ENCODE measurements around the gene ANAPC4. TPM values are rescaled to one million over a fixed set of nuclear protein-coding genes. Genes with fewer than 3 reads are reported as not detected.

ANAPC4 gene
- total RNA-seq, 1 donor from 2014 or later = 31.3 TPM

GRCh38 chr4:25443851-25444250 is 66.8 kb downstream of the ANAPC4 start:
- Histone ChIP-seq H3K27ac (ENCODE audit: low read depth, low read length) (no peak overlapping the region), H3K9me3 (ENCODE audit: control insufficient read depth in 3 of 3, low read length in 3 of 3) (peaks cover 0 to under 1% (median 0%) of the 10 kb centered on the region in 3 donors), H3K9ac (ENCODE audit: low read depth in 1 of 3, low read length in 3 of 3) (no peak overlapping the region), H3K4me3 (ENCODE audit: low read length in 3 of 3) (no peak overlapping the region), H3K4me1 (ENCODE audit: control insufficient read depth in 3 of 3, insufficient read depth in 3 of 3, low read length in 3 of 3) (peaks cover 0 to 3% (median 3%) of the 10 kb centered on the region in 3 donors), H3K36me3 (ENCODE audit: control insufficient read depth in 3 of 3, insufficient read depth in 3 of 3, low read length in 3 of 3) (no peaks in the 10 kb centered on the region), H3K27me3 (ENCODE audit: control insufficient read depth in 3 of 3, insufficient read depth in 3 of 3, low read length in 3 of 3) (peaks cover 0 to 4% (median 0%) of the 10 kb centered on the region in 3 donors)

DNA sequence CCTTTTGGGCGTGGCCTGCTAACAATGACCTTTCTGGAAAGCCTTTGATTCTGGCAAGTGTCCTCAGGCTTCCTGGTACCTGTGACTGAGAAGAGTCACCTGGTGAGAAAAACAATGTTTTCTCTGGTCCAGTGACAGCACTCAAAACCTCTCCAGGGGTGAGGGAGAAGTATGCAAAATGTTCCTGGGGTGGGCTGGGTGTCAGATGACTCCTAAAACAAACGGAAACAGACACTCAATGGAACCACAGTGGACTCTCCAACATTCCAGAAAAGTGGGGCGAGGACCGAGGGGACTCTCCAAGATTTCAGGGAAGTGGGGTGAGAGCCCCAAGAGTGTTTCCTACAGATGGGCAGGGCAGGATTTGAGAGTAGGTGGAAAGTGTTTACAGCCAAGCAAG is 69.5 kb downstream of the ANAPC4 start:
- no peak overlapping the region for H3K9ac ChIP-seq (ENCODE audit: low read depth in 1 of 3, low read length in 3 of 3)
- no peaks in the 10 kb centered on the region for H3K4me1 ChIP-seq (ENCODE audit: control insufficient read depth in 3 of 3, insufficient read depth in 3 of 3, low read length in 3 of 3)
- H3K9me3 ChIP-seq (ENCODE audit: control insufficient read depth in 3 of 3, low read length in 3 of 3) = no peaks in the 10 kb centered on the region
- peaks cover 0 to 4% (median 3%) of the 10 kb centered on the region in 3 donors for H3K27me3 ChIP-seq (ENCODE audit: control insufficient read depth in 3 of 3, insufficient read depth in 3 of 3, low read length in 3 of 3)
- H3K36me3 ChIP-seq (ENCODE audit: control insufficient read depth in 3 of 3, insufficient read depth in 3 of 3, low read length in 3 of 3) = no peaks in the 10 kb centered on the region
- no peak overlapping the region for H3K27ac ChIP-seq (ENCODE audit: low read depth, low read length)
- H3K4me3 ChIP-seq (ENCODE audit: low read length in 3 of 3) = no peak overlapping the region

DNA sequence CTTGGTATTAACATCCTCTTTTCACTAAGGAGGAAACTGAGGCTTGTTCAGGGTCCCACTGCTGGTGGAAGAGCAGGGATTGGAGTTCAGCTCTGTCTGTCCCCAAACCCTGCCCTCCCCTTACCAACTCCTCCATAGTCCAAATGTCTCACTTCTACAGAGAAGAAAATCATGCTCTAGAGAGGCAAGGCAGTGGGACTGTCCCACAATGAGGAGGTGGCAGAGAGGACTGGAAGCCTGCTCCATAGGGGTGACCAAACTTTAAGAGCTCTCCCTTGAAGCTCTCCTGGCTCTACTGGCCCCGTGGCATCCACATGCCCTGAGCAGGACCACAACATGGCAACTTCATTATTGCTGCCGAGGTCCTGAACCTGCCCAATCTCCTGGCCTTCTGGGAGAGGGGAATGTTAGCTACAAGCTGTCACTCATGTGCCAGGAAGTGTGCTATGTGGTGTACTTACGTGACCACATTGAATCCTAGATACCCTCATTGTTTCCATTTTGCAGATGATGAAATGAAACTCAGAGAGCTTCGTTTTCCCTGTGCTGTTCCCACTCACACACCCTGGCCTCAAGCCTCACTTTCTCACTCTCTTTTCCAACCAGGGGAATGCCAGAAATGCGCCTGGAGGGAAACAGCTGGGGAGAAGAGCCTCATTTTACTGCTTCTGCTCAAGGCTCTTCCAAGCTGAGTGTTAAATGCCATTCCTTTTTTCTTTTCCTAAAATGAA is 71.5 kb downstream of the ANAPC4 start:
- Histone ChIP-seq H3K9ac (ENCODE audit: low read depth in 1 of 3, low read length in 3 of 3) (no peak overlapping the region), H3K4me1 (ENCODE audit: control insufficient read depth in 3 of 3, insufficient read depth in 3 of 3, low read length in 3 of 3) (no peaks in the 10 kb centered on the region), H3K9me3 (ENCODE audit: control insufficient read depth in 3 of 3, low read length in 3 of 3) (no peaks in the 10 kb centered on the region), H3K27me3 (ENCODE audit: control insufficient read depth in 3 of 3, insufficient read depth in 3 of 3, low read length in 3 of 3) (peaks cover 0 to 3% (median 0%) of the 10 kb centered on the region in 3 donors), H3K4me3 (ENCODE audit: low read length in 3 of 3) (no peak overlapping the region), H3K36me3 (ENCODE audit: control insufficient read depth in 3 of 3, insufficient read depth in 3 of 3, low read length in 3 of 3) (no peaks in the 10 kb centered on the region), H3K27ac (ENCODE audit: low read depth, low read length) (no peak overlapping the region)

GRCh38 chr4:25449270-25449669 is 72.2 kb downstream of the ANAPC4 start:
- Histone ChIP-seq H3K36me3 (ENCODE audit: control insufficient read depth in 3 of 3, insufficient read depth in 3 of 3, low read length in 3 of 3) (no peaks in the 10 kb centered on the region), H3K9me3 (ENCODE audit: control insufficient read depth in 3 of 3, low read length in 3 of 3) (no peaks in the 10 kb centered on the region), H3K4me1 (ENCODE audit: control insufficient read depth in 3 of 3, insufficient read depth in 3 of 3, low read length in 3 of 3) (no peaks in the 10 kb centered on the region), H3K4me3 (ENCODE audit: low read length in 3 of 3) (no peak overlapping the region), H3K27me3 (ENCODE audit: control insufficient read depth in 3 of 3, insufficient read depth in 3 of 3, low read length in 3 of 3) (peaks cover 0 to 3% (median 0%) of the 10 kb centered on the region in 3 donors), H3K27ac (ENCODE audit: low read depth, low read length) (no peak overlapping the region), H3K9ac (ENCODE audit: low read depth in 1 of 3, low read length in 3 of 3) (no peak overlapping the region)

DNA sequence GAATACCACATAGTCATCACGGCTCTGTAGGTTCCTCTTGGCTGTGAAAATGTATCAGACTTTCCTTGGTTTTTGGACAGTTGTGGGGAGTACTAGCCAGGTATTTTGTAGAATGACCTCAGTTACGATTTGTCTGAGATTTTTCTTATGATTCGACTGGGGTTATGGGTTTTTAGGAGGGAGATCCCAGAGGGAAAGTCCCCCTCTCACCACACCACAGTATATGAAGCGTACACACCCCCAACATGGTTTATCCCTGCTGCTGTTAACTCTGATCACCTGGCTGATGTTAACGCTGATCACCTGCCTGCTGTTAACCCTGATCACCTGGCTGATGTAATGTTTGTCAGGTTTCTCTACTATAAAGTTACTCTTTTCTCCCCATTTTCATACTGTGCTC is 72.6 kb downstream of the ANAPC4 start:
- no peaks in the 10 kb centered on the region for H3K36me3 ChIP-seq (ENCODE audit: control insufficient read depth in 3 of 3, insufficient read depth in 3 of 3, low read length in 3 of 3)
- H3K27ac ChIP-seq (ENCODE audit: low read depth, low read length) = no peak overlapping the region
- H3K27me3 ChIP-seq (ENCODE audit: control insufficient read depth in 3 of 3, insufficient read depth in 3 of 3, low read length in 3 of 3) = peaks cover 0 to 3% (median 0%) of the 10 kb centered on the region in 3 donors
- H3K9ac ChIP-seq (ENCODE audit: low read depth in 1 of 3, low read length in 3 of 3) = no peak overlapping the region
- no peaks in the 10 kb centered on the region for H3K9me3 ChIP-seq (ENCODE audit: control insufficient read depth in 3 of 3, low read length in 3 of 3)
- no peak overlapping the region for H3K4me3 ChIP-seq (ENCODE audit: low read length in 3 of 3)
- H3K4me1 ChIP-seq (ENCODE audit: control insufficient read depth in 3 of 3, insufficient read depth in 3 of 3, low read length in 3 of 3) = no peaks in the 10 kb centered on the region

- Histone ChIP-seq H3K27me3 (ENCODE audit: control insufficient read depth in 3 of 3, insufficient read depth in 3 of 3, low read length in 3 of 3) (peaks cover 0 to 3% (median 0%) of the 10 kb centered on the region in 3 donors), H3K9me3 (ENCODE audit: control insufficient read depth in 3 of 3, low read length in 3 of 3) (no peaks in the 10 kb centered on the region), H3K27ac (ENCODE audit: low read depth, low read length) (no peak overlapping the region), H3K36me3 (ENCODE audit: control insufficient read depth in 3 of 3, insufficient read depth in 3 of 3, low read length in 3 of 3) (no peaks in the 10 kb centered on the region), H3K4me1 (ENCODE audit: control insufficient read depth in 3 of 3, insufficient read depth in 3 of 3, low read length in 3 of 3) (no peaks in the 10 kb centered on the region), H3K9ac (ENCODE audit: low read depth in 1 of 3, low read length in 3 of 3) (no peak overlapping the region), H3K4me3 (ENCODE audit: low read length in 3 of 3) (no peak overlapping the region)
These were observed 73.4 kb downstream of the ANAPC4 start for GRCh38 chr4:25450491-25450901.

DNA sequence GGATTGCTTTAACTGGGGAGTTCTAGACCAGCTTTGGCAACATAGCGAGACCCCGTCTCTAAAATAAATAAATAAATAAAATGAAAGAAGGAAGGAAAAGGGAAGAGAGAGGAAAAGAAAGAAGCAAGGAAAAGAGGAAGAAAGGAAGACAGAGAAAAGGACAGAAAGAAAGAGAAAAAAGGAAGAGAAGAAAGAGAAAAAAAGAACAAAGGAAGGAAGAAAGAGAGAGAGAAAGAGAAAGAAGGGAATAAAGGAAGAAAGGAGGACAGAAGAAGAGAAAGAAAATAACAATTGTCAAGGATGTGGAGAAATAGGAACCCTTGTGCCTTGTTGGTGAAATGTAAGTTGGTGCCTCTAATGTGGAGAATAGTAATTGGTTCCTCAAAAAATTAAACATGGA is 74.6 kb downstream of the ANAPC4 start:
- Histone ChIP-seq H3K27me3 (ENCODE audit: control insufficient read depth in 3 of 3, insufficient read depth in 3 of 3, low read length in 3 of 3) (peaks cover 0 to 3% (median 0%) of the 10 kb centered on the region in 3 donors), H3K9me3 (ENCODE audit: control insufficient read depth in 3 of 3, low read length in 3 of 3) (no peaks in the 10 kb centered on the region), H3K9ac (ENCODE audit: low read depth in 1 of 3, low read length in 3 of 3) (no peak overlapping the region), H3K36me3 (ENCODE audit: control insufficient read depth in 3 of 3, insufficient read depth in 3 of 3, low read length in 3 of 3) (no peaks in the 10 kb centered on the region), H3K27ac (ENCODE audit: low read depth, low read length) (no peak overlapping the region), H3K4me1 (ENCODE audit: control insufficient read depth in 3 of 3, insufficient read depth in 3 of 3, low read length in 3 of 3) (no peaks in the 10 kb centered on the region), H3K4me3 (ENCODE audit: low read length in 3 of 3) (no peak overlapping the region)

GRCh38 chr4:25452081-25452480 is 75.0 kb downstream of the ANAPC4 start:
- peaks cover 0 to 3% (median 0%) of the 10 kb centered on the region in 3 donors for H3K27me3 ChIP-seq (ENCODE audit: control insufficient read depth in 3 of 3, insufficient read depth in 3 of 3, low read length in 3 of 3)
- H3K9ac ChIP-seq (ENCODE audit: low read depth in 1 of 3, low read length in 3 of 3) = no peak overlapping the region
- no peaks in the 10 kb centered on the region for H3K36me3 ChIP-seq (ENCODE audit: control insufficient read depth in 3 of 3, insufficient read depth in 3 of 3, low read length in 3 of 3)
- no peaks in the 10 kb centered on the region for H3K4me1 ChIP-seq (ENCODE audit: control insufficient read depth in 3 of 3, insufficient read depth in 3 of 3, low read length in 3 of 3)
- no peak overlapping the region for H3K4me3 ChIP-seq (ENCODE audit: low read length in 3 of 3)
- H3K27ac ChIP-seq (ENCODE audit: low read depth, low read length) = no peak overlapping the region
- H3K9me3 ChIP-seq (ENCODE audit: control insufficient read depth in 3 of 3, low read length in 3 of 3) = no peaks in the 10 kb centered on the region

DNA sequence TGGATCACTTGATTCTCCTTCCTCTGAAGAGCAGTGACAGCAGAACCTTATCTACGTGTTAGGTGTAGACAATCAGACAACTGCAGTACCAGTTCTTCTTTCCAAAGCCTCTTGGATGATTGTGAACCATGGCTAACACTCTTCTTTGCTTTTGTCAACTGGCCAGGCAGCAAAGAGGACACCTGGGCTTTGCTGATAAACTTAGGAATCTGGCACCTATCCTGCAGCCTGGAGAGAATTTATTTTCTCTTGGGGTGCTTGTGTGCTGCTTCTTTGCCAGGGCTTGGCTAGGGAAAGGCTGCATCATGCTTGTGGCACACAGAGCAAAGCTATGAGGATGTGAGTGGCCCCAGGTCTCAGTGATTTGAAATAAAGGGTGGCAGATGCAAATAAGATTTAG is 77.4 kb downstream of the ANAPC4 start:
- Histone ChIP-seq H3K36me3 (ENCODE audit: control insufficient read depth in 3 of 3, insufficient read depth in 3 of 3, low read length in 3 of 3) (no peaks in the 10 kb centered on the region), H3K27ac (ENCODE audit: low read depth, low read length) (no peak overlapping the region)

GRCh38 chr4:25457053-25457715 is 80.1 kb downstream of the ANAPC4 start:
- Histone ChIP-seq H3K27ac (ENCODE audit: low read depth, low read length) (no peak overlapping the region), H3K27me3 (ENCODE audit: control insufficient read depth in 3 of 3, insufficient read depth in 3 of 3, low read length in 3 of 3) (no peaks in the 10 kb centered on the region), H3K4me1 (ENCODE audit: control insufficient read depth in 3 of 3, insufficient read depth in 3 of 3, low read length in 3 of 3) (no peaks in the 10 kb centered on the region), H3K9ac (ENCODE audit: low read depth in 1 of 3, low read length in 3 of 3) (no peak overlapping the region), H3K4me3 (ENCODE audit: low read length in 3 of 3) (no peak overlapping the region), H3K36me3 (ENCODE audit: control insufficient read depth in 3 of 3, insufficient read depth in 3 of 3, low read length in 3 of 3) (no peaks in the 10 kb centered on the region), H3K9me3 (ENCODE audit: control insufficient read depth in 3 of 3, low read length in 3 of 3) (no peaks in the 10 kb centered on the region)

More for the DNA sequence above, 77.4 kb downstream of the ANAPC4 start:
- no peak overlapping the region for H3K4me3 ChIP-seq (ENCODE audit: low read length in 3 of 3)
- H3K27me3 ChIP-seq (ENCODE audit: control insufficient read depth in 3 of 3, insufficient read depth in 3 of 3, low read length in 3 of 3) = peaks cover 0 to 3% (median 0%) of the 10 kb centered on the region in 3 donors
- H3K9me3 ChIP-seq (ENCODE audit: control insufficient read depth in 3 of 3, low read length in 3 of 3) = no peaks in the 10 kb centered on the region
- no peak overlapping the region for H3K9ac ChIP-seq (ENCODE audit: low read depth in 1 of 3, low read length in 3 of 3)
- no peaks in the 10 kb centered on the region for H3K4me1 ChIP-seq (ENCODE audit: control insufficient read depth in 3 of 3, insufficient read depth in 3 of 3, low read length in 3 of 3)

All from skeletal muscle tissue (tissue), 4 donors.